IMR-90 (cell line): Measurements from ENCODE around the gene CFAP221.

ENCODE experiments used
- CTCF ChIP-seq: conservative IDR thresholded peaks from 2 replicates; pipeline ENCODE4 v1.5.1; 2012; ENCODE audit warnings: mild to moderate bottlenecking, low read depth, low read length, improper control_type of control experiment
- MAFK ChIP-seq: IDR thresholded peaks from 2 replicates; pipeline ENCODE4 v1.6.1; 2012; ENCODE audit warnings: low read depth, low read length, improper control_type of control experiment
- MXI1 ChIP-seq: IDR thresholded peaks from 2 replicates; pipeline ENCODE4 v1.6.1; 2012; ENCODE audit warnings: low read depth, mild to moderate bottlenecking, low read length, moderate library complexity, borderline replicate concordance
- POLR2A ChIP-seq: IDR thresholded peaks from 2 replicates; pipeline ENCODE4 v1.6.1; 2012; ENCODE audit warnings: mild to moderate bottlenecking, low read depth, low read length
- SMC3 ChIP-seq: fragments of 150-350 bp; IDR thresholded peaks from 2 replicates; pipeline ENCODE4 v1.6.1; 2016; ENCODE audit warnings: low read depth, mild to moderate bottlenecking, antibody characterized with exemption, low read length, moderate library complexity

- TF ChIP-seq SMC3 (no peak), CTCF (no peak), MXI1 (no peak), MAFK (no peak), POLR2A (no peak)
These were observed 154.9 kb downstream of the CFAP221 start for GRCh38 chr2:119699016-119699606.
